GM18505 (cell line): ENCODE results near the gene PDK4.

Experiments
- ATAC-seq: cut with Tn5 transposase; IDR thresholded peaks from one replicate; pipeline ENCODE4 v1.9.1; 2021; ENCODE audit not compliant: unreplicated experiment
- POLR2A ChIP-seq: IDR thresholded peaks from 4 replicates; pipeline ENCODE4 v1.6.1; 2011; ENCODE audit warnings: borderline replicate concordance; ENCODE audit not compliant: insufficient read depth, insufficient read length; ENCODE audit errors: extremely low read depth

Gene PDK4

GRCh38 chr7:95596198-95597063 is at the start of gene PDK4:
Gene PDK4 (minus strand): TSS chr7:95596516. CDS start chr7:95596293, 223 bp downstream.
- TF ChIP-seq POLR2A, result no peak
- no peak for ATAC-seq

- no peak for ATAC-seq
- no peak for TF ChIP-seq POLR2A
Measured at GRCh38 chr7:95642173-95642572, 45.9 kb upstream of the PDK4 start.

- TF ChIP-seq POLR2A, result no peak
- ATAC-seq, result no peak
Measured at GRCh38 chr7:95636140-95636940, 40.0 kb upstream of the PDK4 start.

GRCh38 chr7:95632609-95633008 is 36.3 kb upstream of the PDK4 start:
- no peak for TF ChIP-seq POLR2A
- ATAC-seq, result no peak

GRCh38 chr7:95631527-95631926 is 35.2 kb upstream of the PDK4 start:
- no peak for TF ChIP-seq POLR2A
- no peak for ATAC-seq

- no peak for ATAC-seq
- no peak for TF ChIP-seq POLR2A
Measured at GRCh38 chr7:95630702-95631458, 34.6 kb upstream of the PDK4 start.

- ATAC-seq, result no peak
- no peak for TF ChIP-seq POLR2A
Measured at GRCh38 chr7:95628831-95629439, 32.6 kb upstream of the PDK4 start.

- TF ChIP-seq POLR2A, result no peak
- ATAC-seq, result no peak
Measured at GRCh38 chr7:95623788-95624187, 27.5 kb upstream of the PDK4 start.

- no peak for ATAC-seq
Measured at GRCh38 chr7:95622859-95623258, 26.5 kb upstream of the PDK4 start.

GRCh38 chr7:95622001-95622549 is 25.8 kb upstream of the PDK4 start:
- no peak for ATAC-seq
- TF ChIP-seq POLR2A, result no peak

More at GRCh38 chr7:95622859-95623258, 26.5 kb upstream of the PDK4 start:
- TF ChIP-seq POLR2A, result no peak

- ATAC-seq, result no peak
- no peak for TF ChIP-seq POLR2A
Measured at GRCh38 chr7:95621404-95621803, 25.1 kb upstream of the PDK4 start.

- no peak for TF ChIP-seq POLR2A
- no peak for ATAC-seq
Measured at GRCh38 chr7:95620631-95621030, 24.3 kb upstream of the PDK4 start.
